Lower leg skin (tissue), 3 donors: ENCODE data around the gene KCNJ9.

Experiments used
- POLR2A ChIP-seq, 2 donors: fragments of 450-650 bp; IDR thresholded peaks; one replicate each; pipeline ENCODE4 v1.6.1; 2016 to 2017; ENCODE audit warnings: antibody characterized with exemption in 2 of 2, mild to moderate bottlenecking in 1 of 2, moderate library complexity in 1 of 2
- TF ChIP-seq, protein P1 (sequence below), 3 donors: fragments of 450-650 bp; IDR thresholded peaks; one replicate each; pipeline ENCODE4 v1.5.1; 2016; ENCODE audit warnings: antibody characterized with exemption in 3 of 3, mild to moderate bottlenecking in 3 of 3, moderate library complexity in 2 of 3

DNA sequence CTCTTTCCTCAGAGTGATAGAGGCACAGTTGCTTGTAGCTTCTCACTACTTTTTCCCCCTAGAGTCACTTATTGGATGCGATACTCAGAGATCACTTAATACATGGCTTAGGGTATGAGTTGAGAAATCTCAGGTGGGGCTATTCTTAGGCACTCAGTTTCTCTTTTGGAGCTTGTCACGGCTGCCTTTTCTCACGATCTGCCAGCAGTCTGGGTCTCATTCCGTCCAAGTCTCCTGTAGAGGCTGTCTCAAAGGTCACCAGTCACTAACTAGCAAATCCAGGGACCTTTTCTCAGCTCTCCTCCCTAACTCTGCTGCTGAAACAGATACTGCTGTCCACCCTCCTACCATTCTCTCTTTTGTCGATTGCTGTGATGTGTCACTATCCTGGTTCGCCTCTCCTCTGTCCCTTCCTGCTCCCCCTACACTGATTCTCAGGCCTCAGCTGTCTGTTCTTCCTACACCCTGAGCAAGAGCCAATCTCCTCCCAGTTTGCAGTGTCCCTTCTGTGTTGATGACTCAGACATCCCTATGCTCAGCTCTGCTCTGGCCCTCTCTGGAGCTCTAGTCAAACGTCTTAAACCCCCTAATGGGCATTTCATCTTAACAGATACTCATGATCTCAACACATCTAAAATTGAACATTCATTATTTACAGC is 46.7 kb downstream of the KCNJ9 start:
- TF ChIP-seq, protein P1, sequence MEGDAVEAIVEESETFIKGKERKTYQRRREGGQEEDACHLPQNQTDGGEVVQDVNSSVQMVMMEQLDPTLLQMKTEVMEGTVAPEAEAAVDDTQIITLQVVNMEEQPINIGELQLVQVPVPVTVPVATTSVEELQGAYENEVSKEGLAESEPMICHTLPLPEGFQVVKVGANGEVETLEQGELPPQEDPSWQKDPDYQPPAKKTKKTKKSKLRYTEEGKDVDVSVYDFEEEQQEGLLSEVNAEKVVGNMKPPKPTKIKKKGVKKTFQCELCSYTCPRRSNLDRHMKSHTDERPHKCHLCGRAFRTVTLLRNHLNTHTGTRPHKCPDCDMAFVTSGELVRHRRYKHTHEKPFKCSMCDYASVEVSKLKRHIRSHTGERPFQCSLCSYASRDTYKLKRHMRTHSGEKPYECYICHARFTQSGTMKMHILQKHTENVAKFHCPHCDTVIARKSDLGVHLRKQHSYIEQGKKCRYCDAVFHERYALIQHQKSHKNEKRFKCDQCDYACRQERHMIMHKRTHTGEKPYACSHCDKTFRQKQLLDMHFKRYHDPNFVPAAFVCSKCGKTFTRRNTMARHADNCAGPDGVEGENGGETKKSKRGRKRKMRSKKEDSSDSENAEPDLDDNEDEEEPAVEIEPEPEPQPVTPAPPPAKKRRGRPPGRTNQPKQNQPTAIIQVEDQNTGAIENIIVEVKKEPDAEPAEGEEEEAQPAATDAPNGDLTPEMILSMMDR (IDR thresholded peaks at IDR 0.05) = no peak
- TF ChIP-seq POLR2A (IDR thresholded peaks at IDR 0.05) = no peak
